CD4-positive, alpha-beta T cell treated with Interleukin-15 for 1 hour (primary cell): ENCODE data around the gene FOXO4.

Source experiments
- DNase-seq: peaks from one replicate; pipeline ENCODE4 v3.0.0-alpha.2; 2020

Gene FOXO4

DNA sequence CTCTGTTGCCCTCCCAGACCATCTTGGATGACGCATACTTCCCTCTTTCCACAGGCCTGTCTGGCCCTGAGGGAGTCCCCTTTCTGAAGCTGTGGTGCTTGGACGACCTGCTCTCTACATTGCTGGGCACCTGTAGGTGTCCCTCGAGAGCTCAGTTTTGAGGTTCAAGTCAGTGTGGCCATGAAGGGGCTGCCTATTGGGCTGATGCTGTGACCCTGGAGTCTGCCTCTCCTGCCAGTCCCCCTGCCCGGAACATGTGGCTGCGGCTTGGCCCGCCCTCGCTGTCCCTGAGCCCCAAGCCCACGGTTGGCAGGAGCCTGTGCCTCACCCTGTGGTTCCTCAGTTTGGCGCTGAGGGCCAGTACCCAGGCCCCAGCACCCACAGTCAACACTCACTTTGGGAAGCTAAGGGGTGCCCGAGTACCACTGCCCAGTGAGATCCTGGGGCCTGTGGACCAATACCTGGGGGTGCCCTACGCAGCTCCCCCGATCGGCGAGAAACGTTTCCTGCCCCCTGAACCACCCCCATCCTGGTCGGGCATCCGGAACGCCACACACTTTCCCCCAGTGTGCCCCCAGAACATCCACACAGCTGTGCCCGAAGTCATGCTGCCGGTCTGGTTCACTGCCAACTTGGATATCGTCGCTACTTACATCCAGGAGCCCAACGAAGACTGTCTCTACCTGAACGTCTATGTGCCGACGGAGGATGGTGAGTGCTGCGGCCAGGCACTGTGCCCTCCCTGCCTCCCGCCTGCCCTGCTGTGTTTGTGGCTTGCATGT is 52.0 kb downstream of the FOXO4 start:
- DNase-seq: no peak

DNA sequence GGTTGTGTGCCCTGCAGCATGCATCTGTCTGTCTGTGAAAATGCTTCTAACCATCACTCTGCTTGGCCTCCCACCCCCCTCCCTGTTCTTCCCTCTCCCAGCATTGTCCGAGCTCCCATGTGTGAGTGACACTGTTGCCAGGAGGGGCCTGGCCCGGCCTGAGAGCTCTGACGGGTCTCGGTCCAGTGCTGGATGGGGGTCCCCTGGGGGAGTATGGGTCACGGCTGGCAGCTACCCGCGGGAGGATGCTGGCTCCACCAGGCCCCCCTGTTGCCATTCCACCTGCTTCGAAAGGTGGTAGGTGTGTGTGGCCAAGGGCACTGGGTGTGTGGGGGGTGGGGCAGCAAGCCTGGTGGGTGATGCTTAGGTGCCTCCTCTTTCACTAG is 52.6 kb downstream of the FOXO4 start:
- DNase-seq: no peak

DNA sequence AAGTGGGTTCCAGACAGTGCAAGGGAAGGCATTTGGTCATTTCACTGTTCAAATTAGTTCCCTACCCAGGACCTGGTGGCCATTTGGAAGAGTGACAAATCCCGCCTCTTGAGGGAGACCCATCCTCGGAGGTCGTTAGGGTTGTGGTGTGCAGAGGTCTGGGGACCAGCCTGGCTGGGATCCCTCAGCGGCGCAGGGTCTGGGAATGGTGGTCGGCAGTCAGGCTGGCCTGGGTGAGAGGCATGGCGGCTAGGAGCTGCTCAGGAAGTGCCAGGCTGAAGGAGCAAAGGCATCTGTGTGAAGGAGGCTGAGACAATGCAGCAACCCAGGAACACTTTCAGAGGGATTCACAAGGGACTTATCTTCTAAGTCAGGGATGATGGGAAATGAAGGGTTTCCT is 55.7 kb downstream of the FOXO4 start:
- no peak for DNase-seq
